GM21723 (cell line): ENCODE data around the gene C11orf86.
"Not testable (repeated sequence)": the region's sequence is repeated elsewhere in the genome, so short reads cannot be mapped to it uniquely, and the experiment has no call there.

ENCODE experiments used
- ATAC-seq: cut with Tn5 transposase; IDR thresholded peaks from one replicate; pipeline ENCODE4 v1.9.1; 2021; ENCODE audit warnings: mild to moderate bottlenecking, moderate library complexity; ENCODE audit not compliant: unreplicated experiment

C11orf86 gene

GRCh38 chr11:66988741-66989140, 13.6 kb downstream of the C11orf86 start:
- ATAC-seq, result not testable (repeated sequence)

- ATAC-seq, result not testable (repeated sequence)
These were observed 14.3 kb downstream of the C11orf86 start for GRCh38 chr11:66989360-66989759.

- ATAC-seq, result no peak
These were observed 16.9 kb downstream of the C11orf86 start for GRCh38 chr11:66992041-66992440.

GRCh38 chr11:66996609-66997273, 21.6 kb downstream of the C11orf86 start:
- no peak for ATAC-seq

- no peak for ATAC-seq
These were observed 24.5 kb downstream of the C11orf86 start for GRCh38 chr11:66999555-66999954.

- no peak for ATAC-seq
These were observed 26.2 kb downstream of the C11orf86 start for GRCh38 chr11:67001332-67001731.

- ATAC-seq, result no peak
These were observed 27.3 kb downstream of the C11orf86 start for GRCh38 chr11:67002297-67002913.

- no peak for ATAC-seq
These were observed 27.9 kb downstream of the C11orf86 start for GRCh38 chr11:67002921-67003411.

GRCh38 chr11:67005200-67005599, 30.1 kb downstream of the C11orf86 start:
- ATAC-seq, result not testable (repeated sequence)

- no peak for ATAC-seq
These were observed 31.2 kb downstream of the C11orf86 start for GRCh38 chr11:67006029-67006884.

GRCh38 chr11:67007126-67007525, 32.0 kb downstream of the C11orf86 start:
- ATAC-seq, result no peak

- no peak for ATAC-seq
These were observed 35.3 kb downstream of the C11orf86 start for GRCh38 chr11:67010296-67010905.

GRCh38 chr11:67013511-67014045, 38.5 kb downstream of the C11orf86 start:
- ATAC-seq, result no peak

GRCh38 chr11:67014343-67014742, 39.2 kb downstream of the C11orf86 start:
- ATAC-seq, result no peak

- ATAC-seq, result no peak
These were observed 39.9 kb downstream of the C11orf86 start for GRCh38 chr11:67015048-67015447.

- ATAC-seq, result no peak
These were observed 41.4 kb downstream of the C11orf86 start for GRCh38 chr11:67016550-67016949.

GRCh38 chr11:67020949-67021348, 45.8 kb downstream of the C11orf86 start:
- ATAC-seq, result no peak

- ATAC-seq, result no peak
These were observed 47.3 kb downstream of the C11orf86 start for GRCh38 chr11:67022341-67022933.

GRCh38 chr11:67022961-67023956, 48.2 kb downstream of the C11orf86 start, which contains the start of gene SYT12:
SYT12 (plus strand) TSS chr11:67023134; CDS start chr11:67030145, 7,011 bp downstream.
- ATAC-seq, result no peak
